Stimulated activated CD4-positive, alpha-beta T cell treated with anti-CD3 and anti-CD28 coated beads, Interleukin-15, amount 100 ng/mL, for 1 hour (primary cell): ENCODE results near the gene RASGRP1.

Experiments
- DNase-seq, 2 donors: peaks; one replicate each; pipeline ENCODE4 v3.0.0-alpha.2; 2020; ENCODE audit warnings: low read depth in 1 of 2, low spot score in 1 of 2

The RASGRP1 gene

DNA sequence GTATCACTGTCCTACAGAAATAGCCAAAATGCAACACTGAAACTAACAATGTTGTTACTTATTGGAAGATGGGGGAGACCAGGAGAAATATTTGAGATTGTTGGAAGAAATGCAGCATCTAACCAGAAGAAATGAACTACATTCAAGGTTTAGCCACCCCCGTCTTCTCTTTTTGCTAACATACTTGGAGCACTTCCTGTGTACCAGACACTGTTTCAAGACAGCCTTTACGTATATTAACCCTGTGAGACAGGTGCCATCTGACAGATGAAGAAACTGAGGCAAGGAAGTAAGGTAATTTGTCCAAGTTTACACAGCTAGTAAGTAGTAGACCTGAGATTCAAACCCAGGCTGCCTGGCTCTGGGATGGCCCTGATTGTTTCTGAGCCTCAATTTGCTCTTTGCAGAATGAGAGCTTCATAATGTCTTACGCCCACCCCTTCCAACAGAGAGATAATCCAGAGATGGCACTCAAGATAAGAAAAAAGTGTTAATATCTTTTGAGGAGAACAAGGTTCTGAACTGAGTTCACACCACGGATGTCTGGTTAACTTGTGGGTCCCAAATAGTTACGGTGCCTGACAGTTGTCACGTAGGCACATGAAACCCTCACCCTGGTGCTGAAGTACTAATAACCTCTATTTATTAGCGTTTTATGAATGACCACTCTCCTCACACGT is 26.1 kb downstream of the RASGRP1 start:
- no peak for DNase-seq

DNA sequence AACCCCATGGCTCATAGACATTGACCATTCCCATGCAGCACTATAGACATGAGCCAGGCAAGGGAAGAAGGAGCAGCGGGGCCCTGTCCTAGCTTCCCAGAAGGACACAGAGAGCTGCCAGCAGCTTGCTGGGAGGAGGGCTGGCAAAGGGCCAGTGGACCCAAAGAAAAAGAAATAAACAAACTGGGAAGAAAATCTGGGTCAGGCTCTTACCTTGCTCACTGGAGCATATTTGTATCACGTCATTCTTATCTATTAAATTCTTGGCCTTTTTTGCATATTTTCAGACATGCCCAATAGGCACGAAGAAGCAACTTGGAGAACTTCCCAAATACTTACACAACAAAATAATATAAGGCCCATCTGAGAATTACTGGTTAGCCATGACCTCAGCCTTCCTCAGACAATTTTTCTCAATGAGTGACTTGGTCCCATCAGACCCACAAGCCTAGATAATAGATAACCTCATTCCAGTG is 28.4 kb downstream of the RASGRP1 start:
- DNase-seq, result no peak

DNA sequence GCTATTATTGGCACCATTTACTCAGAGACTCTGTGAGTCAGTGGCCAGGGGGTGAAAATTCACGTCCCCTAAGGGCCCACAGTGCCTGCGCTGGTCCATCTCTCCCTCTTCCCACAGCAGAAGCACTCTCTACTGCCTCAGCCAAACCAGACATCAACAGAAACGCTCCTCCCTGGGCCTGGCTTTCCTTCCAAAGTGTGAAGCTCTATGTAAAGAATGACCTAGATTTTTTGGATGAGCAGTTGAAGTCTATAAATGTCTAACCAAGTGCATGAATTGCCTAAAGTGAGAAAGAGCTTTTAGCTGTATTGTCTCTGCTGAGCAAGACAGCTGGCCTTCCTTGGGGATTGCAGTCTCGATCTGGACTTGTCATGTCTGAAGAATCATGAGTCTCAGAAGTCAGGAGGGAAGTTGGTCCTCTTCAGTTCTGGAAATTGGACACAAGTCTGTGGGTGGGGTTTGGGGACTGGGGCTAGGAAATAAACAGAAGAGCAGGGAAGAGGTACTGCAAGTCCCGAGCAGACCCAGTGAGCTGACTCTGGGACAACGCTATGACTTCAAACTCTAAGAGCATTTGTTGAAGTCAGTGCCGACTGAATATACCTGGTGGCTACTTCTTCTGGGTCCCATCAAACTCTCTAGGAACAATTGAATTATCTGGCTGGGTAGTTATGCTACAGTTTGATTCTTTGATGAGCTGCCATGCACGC is 29.0 kb downstream of the RASGRP1 start:
- no peak for DNase-seq

DNA sequence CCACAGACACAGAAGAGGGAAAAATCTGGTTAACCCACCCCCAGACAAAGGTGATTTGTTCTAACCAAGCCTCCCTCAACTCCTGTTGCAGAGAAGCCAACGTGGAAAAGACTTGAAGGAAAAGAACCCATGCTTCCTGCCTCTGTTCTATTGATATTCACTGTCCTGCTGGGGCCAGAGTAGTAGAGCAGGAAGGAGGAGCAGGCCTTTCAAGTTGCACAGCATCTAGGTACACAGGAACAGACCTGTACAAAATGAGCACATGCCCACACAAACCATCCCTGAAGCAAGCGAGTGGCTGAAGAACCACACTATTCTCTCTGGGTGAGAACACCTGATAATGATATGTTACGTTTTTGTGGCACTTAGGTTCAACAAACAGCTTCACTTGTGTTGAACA is 29.9 kb downstream of the RASGRP1 start:
- no peak for DNase-seq

DNA sequence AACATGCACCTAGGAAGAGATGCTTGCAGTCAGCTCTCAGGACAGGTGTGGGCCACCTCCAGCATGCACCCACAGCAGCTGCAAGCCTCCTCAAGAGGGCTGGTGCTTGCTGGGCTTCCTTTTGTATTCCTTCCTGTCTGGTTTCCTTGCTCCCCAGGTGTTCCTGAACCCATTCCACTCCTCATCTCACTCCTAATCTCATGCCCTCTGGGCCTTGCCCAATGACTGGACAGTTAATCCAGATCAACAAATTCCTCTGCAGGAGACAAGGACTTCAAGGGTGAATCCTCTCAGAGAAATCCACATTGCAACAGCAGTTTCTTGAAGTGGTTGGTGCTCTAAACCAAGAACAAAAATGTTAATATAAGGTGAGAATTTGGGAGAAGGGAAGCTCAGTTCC is 30.7 kb downstream of the RASGRP1 start:
- no peak for DNase-seq

DNA sequence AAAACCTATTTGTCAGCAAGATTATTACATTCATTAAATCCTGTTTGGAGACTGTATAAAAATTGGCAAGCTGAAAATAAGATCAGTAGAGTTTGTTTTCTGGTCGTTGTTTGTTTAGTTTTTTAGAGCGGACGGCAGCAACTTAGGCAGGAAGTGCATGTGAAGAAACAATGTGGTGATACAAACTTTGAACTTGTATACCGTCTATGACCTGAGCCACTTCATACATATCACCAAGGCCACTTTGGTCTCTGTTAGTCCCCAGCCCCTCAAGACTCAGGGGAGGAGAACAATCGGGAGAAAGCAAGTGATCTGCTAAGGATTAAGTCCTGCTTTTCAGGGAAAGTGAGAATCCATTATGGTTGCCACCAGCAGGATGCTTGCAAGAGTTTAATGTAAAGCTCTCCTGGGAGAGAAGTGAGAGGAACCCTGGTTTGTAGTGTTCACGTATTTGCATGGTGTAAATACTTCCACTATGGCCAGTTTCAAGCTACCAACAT is 31.1 kb downstream of the RASGRP1 start:
- DNase-seq, result no peak

DNA sequence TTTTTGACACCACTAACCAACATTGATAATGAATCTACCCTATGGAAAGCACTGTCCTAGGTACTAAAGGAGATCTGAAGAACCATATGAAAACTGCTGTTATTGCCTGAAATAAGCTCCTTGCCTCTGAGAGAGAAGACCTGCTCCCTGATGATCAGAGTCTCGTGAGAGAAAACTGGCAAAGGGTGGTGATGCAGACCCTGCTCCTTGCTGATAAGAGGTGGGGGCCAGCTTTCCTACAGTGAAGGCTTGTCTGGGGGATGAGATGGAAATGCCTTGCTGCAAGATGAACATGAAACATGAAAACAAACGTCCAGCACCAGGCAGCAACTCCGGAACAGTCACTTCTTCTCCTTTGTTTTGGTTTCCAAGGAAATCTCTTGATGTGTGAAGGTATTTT is 31.9 kb downstream of the RASGRP1 start:
- no peak for DNase-seq

DNA sequence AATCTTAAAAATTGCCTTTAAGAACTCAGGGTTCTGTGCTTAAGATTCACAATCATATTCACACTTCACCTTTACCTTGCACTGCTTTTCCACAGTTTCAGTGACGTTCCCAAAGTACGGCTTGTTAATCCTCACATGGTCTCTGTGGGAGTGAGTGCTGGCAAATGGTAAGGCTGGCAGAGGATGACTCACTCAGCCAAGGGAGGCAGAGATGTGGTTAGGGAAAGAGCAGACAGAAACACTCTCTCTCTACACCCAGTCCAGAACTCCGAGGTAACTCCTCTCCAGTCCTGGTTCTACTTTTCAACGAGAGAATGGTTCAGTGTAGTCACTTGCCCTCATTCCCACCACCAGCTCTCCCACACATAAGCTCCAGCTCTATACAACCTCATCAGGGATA is 33.1 kb downstream of the RASGRP1 start:
- DNase-seq, result no peak

DNA sequence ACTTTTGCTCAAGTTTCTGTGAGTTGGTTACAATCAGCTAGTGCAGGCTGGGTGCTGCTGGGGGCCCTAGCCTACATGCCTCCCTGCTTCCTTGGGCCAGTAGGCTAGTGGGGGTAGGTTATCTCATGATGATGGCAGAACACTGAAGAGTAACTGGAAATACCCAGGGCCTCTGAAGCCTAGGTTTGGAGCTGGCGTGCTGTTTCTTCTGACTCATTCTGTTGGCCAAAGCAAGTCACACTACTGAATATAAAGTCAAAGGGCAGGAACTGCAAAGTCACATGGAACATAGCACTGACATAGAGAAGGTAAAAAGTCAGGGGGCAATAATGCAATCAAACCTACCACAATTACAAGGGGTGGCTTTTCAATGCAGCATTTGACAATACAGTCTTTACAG is 34.5 kb downstream of the RASGRP1 start:
- no peak for DNase-seq

DNA sequence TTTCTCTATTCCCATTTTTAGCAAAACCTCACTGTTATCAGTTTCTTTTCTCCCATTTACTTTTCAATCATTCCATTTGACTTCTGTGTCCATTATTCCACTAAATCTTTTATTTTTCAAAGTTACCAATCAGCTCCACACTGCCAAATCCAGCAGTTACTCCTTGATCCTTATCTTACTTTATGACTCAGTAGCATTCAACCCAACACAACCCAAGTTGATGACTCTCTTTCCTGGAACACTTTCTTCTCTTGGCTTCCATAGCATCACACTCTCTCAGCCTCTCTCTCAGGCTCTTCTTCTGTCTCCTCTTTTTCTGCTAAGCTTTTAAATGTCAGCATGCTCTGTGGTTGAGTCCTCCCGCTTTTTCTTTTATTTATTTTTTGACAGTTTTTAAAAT is 36.3 kb downstream of the RASGRP1 start:
- DNase-seq, result no peak

DNA sequence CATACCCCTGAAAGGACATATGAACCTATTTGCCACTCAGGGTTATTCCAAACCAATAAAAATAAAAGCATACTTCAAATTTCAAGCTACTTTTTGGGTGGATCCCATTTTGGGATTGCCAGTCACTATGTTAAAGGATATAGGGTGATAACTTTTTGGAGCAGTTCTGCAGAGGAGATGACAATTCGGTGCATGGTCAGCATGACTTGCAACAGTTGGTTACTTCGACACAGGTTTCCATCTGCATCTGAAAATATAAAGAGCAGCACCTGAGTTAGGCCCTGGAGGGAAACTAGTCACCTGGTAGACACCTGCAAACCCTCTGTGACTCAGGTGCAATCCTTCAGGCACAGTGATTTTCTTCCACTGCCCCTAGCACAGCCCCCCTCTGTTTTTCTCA is 38.5 kb downstream of the RASGRP1 start:
- DNase-seq, result no peak

DNA sequence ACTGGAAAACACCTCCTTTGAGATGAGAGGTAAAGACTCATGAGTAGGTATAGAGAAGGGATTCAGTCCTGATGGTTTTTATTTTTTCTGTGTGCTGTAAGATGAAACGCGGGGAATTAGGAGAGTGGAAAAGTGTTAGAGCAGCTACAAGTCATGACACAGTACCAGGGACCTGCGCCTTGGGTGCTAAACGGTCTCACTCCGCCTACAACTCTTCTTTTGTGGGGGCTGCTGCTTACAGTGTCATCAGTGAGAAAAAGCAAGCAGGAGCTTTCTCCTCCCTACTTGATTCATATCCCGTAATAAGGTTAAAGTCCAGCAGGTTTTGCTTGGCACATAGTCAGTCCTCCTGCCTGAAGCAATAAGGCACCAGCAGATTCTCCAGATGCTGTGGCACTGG is 39.1 kb downstream of the RASGRP1 start:
- no peak for DNase-seq

DNA sequence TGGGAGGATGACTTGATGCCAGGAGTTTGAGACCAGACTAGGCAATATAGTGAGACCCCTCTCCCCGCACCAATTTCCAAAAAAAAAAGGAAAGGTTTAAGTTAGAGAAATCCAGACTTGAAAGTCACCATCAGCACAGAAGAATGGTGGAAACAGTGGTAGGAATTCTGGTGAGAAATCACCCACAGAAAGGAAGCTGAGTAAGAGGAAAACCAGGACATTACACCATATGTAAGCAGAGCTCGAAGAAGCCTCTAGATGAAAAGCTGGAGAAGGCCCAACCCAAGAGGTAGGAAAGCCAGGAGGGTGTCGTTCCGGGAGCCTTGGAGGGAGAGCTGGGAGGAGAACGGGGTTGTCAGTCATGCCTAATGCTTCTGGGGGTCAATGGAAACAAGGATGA is 40.5 kb downstream of the RASGRP1 start:
- DNase-seq, result no peak

DNA sequence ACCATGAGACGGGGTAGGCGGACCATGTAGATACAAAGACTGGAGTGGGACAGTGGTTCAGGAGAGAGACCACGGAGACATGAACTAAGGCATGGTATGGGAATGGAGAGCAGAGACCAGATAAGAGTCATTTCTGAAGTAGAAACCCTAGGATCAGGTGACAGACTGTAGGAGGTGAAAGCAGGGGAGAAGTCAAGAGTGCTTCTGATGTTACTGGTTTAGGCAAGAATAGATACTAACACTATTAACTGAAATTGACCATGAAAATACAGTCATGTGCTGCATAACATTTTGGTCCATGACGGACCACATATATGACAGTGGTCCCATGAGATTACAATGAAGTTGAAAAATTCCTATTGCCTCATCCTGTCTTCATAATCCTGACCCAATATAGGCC is 41.7 kb downstream of the RASGRP1 start:
- DNase-seq, result no peak

DNA sequence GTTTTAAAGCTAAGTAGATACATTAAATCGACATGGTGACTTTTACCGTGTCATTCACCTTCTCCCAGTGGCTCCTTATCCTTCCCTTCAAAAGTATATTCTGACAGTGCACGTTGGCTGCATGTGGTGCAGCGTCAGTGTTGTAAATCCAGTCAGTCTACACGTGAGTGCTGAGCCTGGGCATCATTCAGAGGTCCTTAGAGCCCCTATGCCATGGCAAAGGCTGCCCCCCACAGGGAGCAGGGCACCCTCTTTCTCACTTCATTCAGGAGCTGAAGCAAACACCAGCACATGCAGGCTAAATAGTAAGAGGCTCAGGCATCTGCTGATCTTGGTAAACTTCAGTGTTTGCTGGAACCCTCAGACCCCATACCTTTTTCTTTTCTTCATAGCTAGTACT is 43.3 kb downstream of the RASGRP1 start:
- DNase-seq, result no peak

DNA sequence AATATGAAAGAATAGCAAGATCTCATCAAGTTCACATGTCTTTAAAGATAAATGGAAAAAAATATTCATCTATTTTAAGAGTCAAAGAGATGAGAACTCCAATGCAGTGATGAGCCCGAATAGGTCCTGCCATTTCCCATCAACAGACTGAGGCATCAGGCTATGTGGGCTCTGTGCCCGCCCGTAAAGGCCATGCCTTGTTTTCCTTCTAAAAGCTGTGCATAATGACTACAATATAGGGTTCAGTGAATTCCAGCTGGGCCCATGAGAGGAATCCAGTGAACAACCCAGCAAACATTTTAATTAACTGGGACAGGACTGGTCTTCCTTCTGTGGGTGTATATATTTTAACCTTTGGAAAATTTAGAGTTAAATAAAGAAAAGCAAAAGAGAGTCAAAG is 44.6 kb downstream of the RASGRP1 start:
- DNase-seq, result no peak

DNA sequence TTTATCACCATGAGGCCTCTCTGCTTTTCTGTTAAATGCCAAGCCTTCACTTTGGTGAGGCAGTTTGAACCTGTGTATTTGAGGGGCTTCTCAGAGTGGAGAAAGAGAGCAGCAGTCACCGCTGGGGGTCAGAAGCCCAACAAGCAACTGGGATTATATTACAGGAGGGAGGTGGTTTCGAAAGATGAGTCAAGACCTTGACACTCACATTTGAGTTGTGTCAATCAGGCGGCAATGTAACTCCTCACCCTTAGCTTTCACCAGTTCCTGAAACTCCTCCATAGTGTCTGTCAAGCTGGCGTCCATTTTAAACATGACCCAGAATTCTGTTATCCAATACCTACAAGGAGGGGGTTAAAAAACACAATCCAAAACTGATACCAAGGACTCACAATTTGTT is 46.5 kb downstream of the RASGRP1 start:
- DNase-seq, result no peak

DNA sequence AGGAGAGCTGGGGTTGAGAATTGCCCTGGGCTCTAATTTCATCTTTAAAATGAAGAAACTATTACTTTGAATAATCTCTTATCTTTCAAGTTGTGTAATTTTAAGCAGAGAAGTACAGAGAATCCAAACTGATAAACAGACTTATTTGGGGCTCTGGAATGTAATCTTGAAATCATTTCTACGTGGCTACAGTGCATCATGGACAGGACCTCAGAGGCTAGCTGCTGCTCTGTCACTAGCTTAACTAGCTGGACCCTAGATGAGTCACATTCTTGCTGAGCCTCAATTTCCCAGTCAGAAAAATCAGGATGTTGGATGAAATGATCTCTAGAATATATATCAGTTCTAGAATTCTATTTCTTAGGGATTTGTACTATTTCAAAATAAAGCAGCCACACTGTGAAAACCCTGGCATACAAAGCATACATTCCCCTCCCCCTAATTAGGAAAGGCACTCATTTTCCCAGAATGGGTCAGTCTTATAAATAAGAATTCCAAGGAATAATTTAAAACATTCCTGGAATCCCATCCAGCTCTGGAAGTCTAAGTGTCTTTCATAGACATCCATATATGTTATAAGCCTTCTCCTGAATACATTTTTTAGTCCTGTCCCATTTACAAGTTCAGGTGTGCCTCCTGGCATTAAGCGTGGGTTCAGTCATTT is 47.2 kb downstream of the RASGRP1 start:
- no peak for DNase-seq

DNA sequence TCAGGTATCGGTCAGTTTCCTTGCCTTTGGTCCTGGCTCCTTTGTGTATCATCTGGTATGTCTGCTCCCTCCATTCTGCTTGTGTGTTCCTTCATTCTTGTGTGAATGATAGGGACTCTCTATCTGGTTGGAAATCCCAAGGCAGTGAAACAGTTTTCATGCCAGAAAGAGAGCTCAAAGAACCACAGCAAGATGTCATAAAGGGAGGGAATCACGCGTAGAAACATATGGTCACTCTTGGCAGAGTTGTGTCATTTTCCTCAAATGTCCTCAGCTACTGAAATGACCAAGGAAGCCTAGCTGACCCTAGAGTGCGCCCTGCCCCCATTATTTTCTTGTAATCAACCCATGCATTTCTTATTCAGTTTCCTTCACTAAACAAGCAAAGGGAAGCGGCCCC is 48.0 kb downstream of the RASGRP1 start:
- no peak for DNase-seq

DNA sequence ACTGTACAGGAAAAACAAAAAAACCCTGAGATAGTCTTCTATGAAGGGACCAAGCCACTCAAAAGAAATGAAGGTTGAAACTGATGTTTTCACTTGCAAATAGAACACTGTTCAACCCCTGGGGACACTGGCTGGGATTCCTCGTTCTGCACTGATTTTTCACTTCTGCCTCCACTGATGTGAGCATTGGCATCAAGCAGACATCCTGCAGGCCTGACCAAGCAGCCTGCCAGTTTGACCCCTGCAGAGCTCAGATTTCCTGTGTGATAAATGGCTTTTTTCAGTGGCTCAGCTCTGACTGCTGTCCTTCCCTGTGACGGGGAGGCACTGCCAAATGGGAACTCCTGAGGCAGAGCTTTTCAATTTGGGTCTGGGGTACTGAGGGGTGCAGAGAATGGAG is 50.0 kb downstream of the RASGRP1 start:
- DNase-seq, result no peak

DNA sequence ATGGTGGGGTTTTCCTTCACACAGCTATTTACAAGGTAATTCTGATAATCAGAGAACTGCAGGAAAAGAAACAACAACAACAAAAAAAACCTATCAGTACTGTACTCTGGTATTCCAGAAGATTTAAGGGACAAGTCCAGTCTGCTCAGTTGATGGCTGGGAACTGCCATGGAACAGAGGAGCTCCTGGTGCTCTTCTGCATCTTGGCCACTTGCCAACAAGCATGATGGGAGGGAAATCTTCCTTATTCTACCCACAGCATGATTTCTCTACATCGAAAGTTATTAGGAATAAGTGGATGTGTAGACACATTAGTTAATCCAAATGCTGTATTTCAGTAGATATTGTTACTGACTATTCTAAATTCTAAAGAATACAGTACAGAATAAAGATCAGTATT is 51.7 kb downstream of the RASGRP1 start:
- no peak for DNase-seq

DNA sequence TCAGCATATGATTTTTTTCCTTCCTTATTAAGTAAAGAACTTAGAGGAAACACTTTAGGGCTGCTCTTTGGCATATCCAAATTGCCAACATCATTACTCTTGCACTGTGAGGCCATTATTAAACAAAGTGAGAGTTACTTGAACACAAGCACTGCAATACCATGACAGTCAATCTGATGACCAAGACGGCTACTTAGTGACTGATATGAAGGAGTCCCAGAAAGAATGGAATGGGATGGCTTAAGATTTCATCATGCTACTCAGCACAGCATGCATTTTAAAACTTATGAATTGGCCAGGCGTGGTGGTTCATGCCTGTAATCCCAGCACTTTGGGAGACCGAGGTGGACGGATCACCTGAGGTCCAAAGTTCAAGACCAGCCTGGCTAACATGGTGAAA is 55.5 kb downstream of the RASGRP1 start:
- no peak for DNase-seq
